ENCODE data around the gene CCDC34.

The CCDC34 gene

GRCh38 chr11:27362749-27363575 lies at the start of gene CCDC34:
CCDC34 (minus strand) TSS chr11:27363215; CDS start chr11:27363194, 21 bp downstream.
- FAIRE-seq, result no peak

GRCh38 chr11:27412192-27412691 lies 49.2 kb upstream of the CCDC34 start:
- no peak for FAIRE-seq

GRCh38 chr11:27411328-27411727 lies 48.3 kb upstream of the CCDC34 start:
- FAIRE-seq, result peak; percentile 57

- peak; percentile 53 for FAIRE-seq
Observed at GRCh38 chr11:27410272-27410671, 47.3 kb upstream of the CCDC34 start.

GRCh38 chr11:27409742-27410141 lies 46.7 kb upstream of the CCDC34 start:
- FAIRE-seq, result no peak

GRCh38 chr11:27409049-27409448 lies 46.0 kb upstream of the CCDC34 start:
- FAIRE-seq, result no peak

DNA sequence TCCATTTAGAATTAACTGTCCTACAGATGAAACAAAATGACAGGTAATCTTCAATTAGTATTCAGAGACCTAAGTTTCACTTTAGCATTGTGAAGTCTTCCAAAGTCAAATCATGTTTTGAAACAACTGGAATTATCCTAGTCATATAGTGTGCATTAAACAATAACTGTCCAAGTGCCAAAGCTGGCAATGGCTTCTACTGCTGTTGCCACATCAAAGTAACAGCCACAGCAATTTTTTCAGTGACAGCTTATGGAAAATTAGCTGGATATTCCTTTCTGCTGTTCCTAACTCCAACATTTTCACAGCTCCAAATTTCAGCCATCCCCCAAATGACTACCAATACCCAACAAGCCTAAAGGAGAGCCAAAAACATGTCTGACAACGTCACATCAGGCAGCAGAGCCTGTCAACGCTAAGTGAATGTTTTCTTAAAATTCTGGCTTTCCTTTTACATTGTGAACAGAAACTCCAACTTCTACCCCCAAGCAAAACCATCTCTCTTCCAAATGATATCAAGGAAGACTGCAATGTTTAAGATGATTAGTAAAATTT lies 45.3 kb upstream of the CCDC34 start:
- no peak for FAIRE-seq

GRCh38 chr11:27406498-27407354 lies 43.7 kb upstream of the CCDC34 start:
- FAIRE-seq, result no peak

- FAIRE-seq, result no peak
Observed at GRCh38 chr11:27405134-27405533, 42.1 kb upstream of the CCDC34 start.

- FAIRE-seq, result no peak
Observed at GRCh38 chr11:27404427-27404826, 41.4 kb upstream of the CCDC34 start.

GRCh38 chr11:27403195-27403594 lies 40.2 kb upstream of the CCDC34 start:
- no peak for FAIRE-seq

- FAIRE-seq, result no peak
Observed at GRCh38 chr11:27402450-27402849, 39.4 kb upstream of the CCDC34 start.

- FAIRE-seq, result no peak
Observed at GRCh38 chr11:27401833-27402316, 38.9 kb upstream of the CCDC34 start.

- no peak for FAIRE-seq
Observed at GRCh38 chr11:27401280-27401832, 38.3 kb upstream of the CCDC34 start.

DNA sequence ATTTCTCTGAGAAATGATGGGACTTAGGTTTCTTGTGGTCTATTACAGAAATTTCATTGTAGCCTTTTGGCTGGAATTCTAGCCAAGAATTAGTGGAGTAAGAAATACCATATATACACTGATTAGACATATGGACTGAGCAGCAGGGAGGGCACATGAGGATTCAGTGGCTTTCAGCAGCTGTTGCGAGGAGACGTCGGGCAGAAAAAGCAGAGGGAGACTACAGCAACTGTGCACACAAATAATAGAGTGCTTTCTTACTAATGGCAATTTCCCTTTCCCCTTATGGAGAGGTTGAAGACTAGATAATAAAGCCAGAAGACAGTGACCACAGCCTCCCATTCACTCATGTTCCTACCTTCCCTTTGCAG lies 35.4 kb upstream of the CCDC34 start:
- no peak for FAIRE-seq

GRCh38 chr11:27397624-27398399 lies 34.8 kb upstream of the CCDC34 start:
- no peak for FAIRE-seq

- FAIRE-seq, result no peak
Observed at GRCh38 chr11:27396259-27396839, 33.3 kb upstream of the CCDC34 start.

DNA sequence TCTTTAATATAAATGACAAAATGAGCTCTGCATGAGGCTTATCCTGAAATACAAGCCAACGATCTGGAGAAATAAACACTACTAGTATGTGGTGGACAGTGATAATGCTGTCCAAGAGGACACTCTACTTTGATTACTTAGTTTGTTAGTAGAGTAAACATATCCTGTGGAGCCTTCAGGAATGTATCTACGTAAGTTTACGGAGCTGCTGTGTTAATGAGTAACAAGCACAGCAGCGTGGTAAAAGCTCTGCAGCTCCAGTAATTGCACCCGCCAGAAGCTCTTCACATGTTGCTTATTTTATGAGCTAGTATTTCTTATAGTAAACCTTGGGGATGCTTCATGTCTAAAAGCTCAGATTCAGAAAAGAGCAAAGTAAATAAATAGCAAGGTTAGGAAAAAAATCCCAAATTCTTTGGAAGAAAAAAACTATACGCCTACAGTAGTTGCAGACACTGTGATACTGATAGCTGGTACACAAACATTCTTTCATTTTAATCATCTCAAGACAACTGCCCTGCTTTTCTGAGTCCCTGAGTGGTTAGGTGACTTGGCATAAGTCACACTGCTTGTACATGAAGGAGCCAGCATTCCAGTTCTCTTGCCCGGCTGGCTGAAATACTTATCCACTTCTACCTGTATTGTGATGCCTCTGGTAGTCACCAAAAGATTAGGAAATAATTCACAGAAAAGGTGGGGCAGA lies 32.7 kb upstream of the CCDC34 start:
- FAIRE-seq, result peak; percentile 92

- FAIRE-seq, result peak; percentile 72
Observed at GRCh38 chr11:27394781-27395228, 31.8 kb upstream of the CCDC34 start.

DNA sequence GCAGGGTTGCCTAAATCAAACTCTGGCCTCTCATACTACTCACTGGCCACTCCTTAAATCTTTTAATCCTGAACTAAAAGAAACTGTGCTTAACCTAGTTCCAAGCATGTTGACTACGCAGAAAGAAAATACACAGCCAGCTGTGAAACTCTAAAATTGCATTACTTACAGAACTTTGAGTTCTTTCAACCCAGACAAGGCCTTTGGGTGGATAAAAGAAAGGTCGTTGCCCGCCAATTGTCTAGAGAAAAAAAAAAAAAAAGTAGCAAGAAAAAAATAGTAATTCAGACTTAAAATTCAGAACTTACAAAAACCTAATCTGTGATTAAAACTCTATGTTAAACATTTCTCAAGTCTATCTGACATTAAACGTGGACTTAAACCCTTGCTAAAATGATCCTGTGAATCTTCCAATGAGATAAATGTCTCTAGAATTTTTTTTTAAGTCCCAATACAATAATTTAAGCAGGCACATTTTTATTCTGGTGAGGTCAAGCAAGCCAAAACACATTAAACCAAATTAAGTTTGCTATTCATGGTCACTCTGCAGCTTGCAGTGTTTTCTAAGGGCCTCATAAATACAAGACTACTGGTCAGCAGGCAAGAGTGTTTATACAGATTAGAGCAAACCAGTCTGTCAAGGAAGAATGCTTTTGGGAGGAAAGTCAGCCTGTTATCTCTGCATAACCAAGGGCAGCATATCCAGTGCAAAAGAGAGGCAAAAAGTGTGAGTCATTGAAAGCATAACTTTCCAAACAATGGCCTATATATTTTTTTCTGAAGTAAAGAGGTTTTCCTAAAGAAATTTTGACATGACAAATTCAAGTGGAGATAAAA lies 29.5 kb upstream of the CCDC34 start:
- no peak for FAIRE-seq
